Motor neuron (in vitro differentiated cells): ENCODE data around the gene DCDC2. TPM values are rescaled to one million over a fixed set of nuclear protein-coding genes. Genes with fewer than 3 reads are reported as not detected.
"Not testable (repeated sequence)": the region's sequence is repeated elsewhere in the genome, so short reads cannot be mapped to it uniquely, and the experiment has no call there.

Experiments
- ATAC-seq, 8 experiments: fragments of 200-7000 bp; cut with Tn5 transposase; replicated peaks in 6 of 8; 2 replicates each; pipeline ENCODE4 v1.8.0; 2021; ENCODE audit warnings: mild to moderate bottlenecking in 8 of 8, moderate library complexity in 8 of 8
- H3K27ac ChIP-seq, 2 donors: fragments of 250-450 bp; sonication (Bioruptor Pico); 2 replicates each; pipeline ENCODE4 v1.9.0; 2021; ENCODE audit warnings: antibody characterized with exemption in 2 of 2, mild to moderate bottlenecking in 2 of 2, moderate library complexity in 1 of 2
- H3K4me1 ChIP-seq, 2 donors: fragments of 250-450 bp; sonication (Bioruptor Pico); replicated peaks in 1 of 2; 2 replicates each; pipeline ENCODE4 v1.6.1; 2021; ENCODE audit warnings: antibody characterized with exemption in 2 of 2, mild to moderate bottlenecking in 2 of 2, moderate library complexity in 1 of 2
- H3K4me3 ChIP-seq, 5 donors: fragments of 250-450 bp; sonication (Bioruptor Pico); 2 replicates each; pipeline ENCODE4 v1.9.0; 2021; ENCODE audit warnings: antibody characterized with exemption in 5 of 5, mild to moderate bottlenecking in 5 of 5, moderate library complexity in 4 of 5
- WGBS, 10 experiments: fragments of 450-650 bp; shearing (Covaris generic); methylation state at CpG; one replicate each; pipeline ENCODE4 v1.0.0; 2022; 5-methylcytosine and 5-hydroxymethylcytosine counted together
- in situ Hi-C, 9 experiments: fragments of 400-800 bp; cut with MboI; loops; one replicate each; pipeline ENCODE4 v1.15.0; 2021; ENCODE audit warnings: low sequenced_read_pairs in 9 of 9, low pct_unique_long_range_greater_than_20kb in 2 of 9; ENCODE audit not compliant: unreplicated experiment in 9 of 9
- total RNA-seq, 8 experiments: library from RNA; unstranded; fragments of 300-600 nt; gene quantifications; 2 replicates each; pipeline versions ENCODE4 v1.2.3 to v1.2.4, GENCODE V29; 2022

The DCDC2 gene
- total RNA-seq, 8 experiments from 2014 or later, result 0.21 to 13.3 (median 0.90) TPM

- Histone ChIP-seq H3K4me3 (no peak overlapping the region), H3K4me1 (no peaks in the 10 kb centered on the region), H3K27ac (no peak overlapping the region)
- no peak for ATAC-seq
- in situ Hi-C loops, result loop anchor here in 2 of 9 experiments (25.0 kb wide), 2 partner anchors 105 to 330 kb away; no protein-coding TSS in a partner anchor
- 17 to 92% (median 80%) methylated on average over 1 to 2 of the region's 2 CpGs; no CpG with 5 or more reads in 1 of the 10 experiments for WGBS, 10 experiments
Observed at GRCh38 chr6:24391756-24392405, 34.0 kb upstream of the DCDC2 start.

- no peak overlapping the region for H3K4me3 ChIP-seq
- H3K4me1 ChIP-seq, result no peaks in the 10 kb centered on the region
- H3K27ac ChIP-seq, result no peak overlapping the region
- 0 to 100% (median 58%) methylated on average over 1 to 2 of the region's 2 CpGs for WGBS, 10 experiments
- no peak for ATAC-seq
- in situ Hi-C loops, result loop anchor here in 2 of 9 experiments (25.0 kb wide), 2 partner anchors 104 to 329 kb away; no protein-coding TSS in a partner anchor
Observed at GRCh38 chr6:24391208-24391607, 33.3 kb upstream of the DCDC2 start.

- H3K4me3 ChIP-seq, result no peak overlapping the region
- no peak overlapping the region for H3K27ac ChIP-seq
- peak in 1 of 8 experiments; percentile 14 for ATAC-seq
- in situ Hi-C loops, result loop anchor here in 3 of 9 experiments (10.0 to 25.0 kb wide), 3 partner anchors 101 to 326 kb away; no protein-coding TSS in a partner anchor
- H3K4me1 ChIP-seq, result no peaks in the 10 kb centered on the region
- WGBS, 10 experiments, result 40 to 100% (median 100%) methylated on average over 1 of the region's 1 CpG; no CpG with 5 or more reads in 4 of the 10 experiments
Observed at GRCh38 chr6:24387818-24388217, 30.0 kb upstream of the DCDC2 start.

GRCh38 chr6:24385536-24386269 is 27.8 kb upstream of the DCDC2 start:
- Histone ChIP-seq H3K27ac (no peak overlapping the region), H3K4me1 (no peaks in the 10 kb centered on the region), H3K4me3 (no peak overlapping the region)
- WGBS, 10 experiments, result 48 to 93% (median 80%) methylated on average over 2 to 7 of the region's 8 CpGs
- ATAC-seq, result no peak
- in situ Hi-C loops, result loop anchor here in 3 of 9 experiments (10.0 to 25.0 kb wide), 3 partner anchors 98 to 323 kb away; no protein-coding TSS in a partner anchor

- not testable (repeated sequence) for ATAC-seq, H3K4me3 ChIP-seq, H3K4me1 ChIP-seq, H3K27ac ChIP-seq
- in situ Hi-C loops, result loop anchor here in 3 of 9 experiments (10.0 to 25.0 kb wide), 3 partner anchors 97 to 322 kb away; no protein-coding TSS in a partner anchor
- 0 to 100% (median 98%) methylated on average over 1 to 4 of the region's 5 CpGs; no CpG with 5 or more reads in 2 of the 10 experiments for WGBS, 10 experiments
Observed at GRCh38 chr6:24384369-24385130, 26.7 kb upstream of the DCDC2 start.

- not testable (repeated sequence) for H3K4me1 ChIP-seq, H3K4me3 ChIP-seq, H3K27ac ChIP-seq, ATAC-seq
- in situ Hi-C loops, result loop anchor here in 3 of 9 experiments (10.0 to 25.0 kb wide), 3 partner anchors 96 to 321 kb away; no protein-coding TSS in a partner anchor
- 41 to 100% (median 83%) methylated on average over 1 to 8 of the region's 9 CpGs for WGBS, 10 experiments
Observed at GRCh38 chr6:24382891-24383494, 25.1 kb upstream of the DCDC2 start.

GRCh38 chr6:24382220-24382540 is 24.3 kb upstream of the DCDC2 start:
- in situ Hi-C loops, result loop anchor here in 3 of 9 experiments (10.0 to 25.0 kb wide), 3 partner anchors 95 to 320 kb away; no protein-coding TSS in a partner anchor

GRCh38 chr6:24381476-24382219 is 23.8 kb upstream of the DCDC2 start:
- Histone ChIP-seq H3K4me1 (no peaks in the 10 kb centered on the region), H3K4me3 (no peak overlapping the region), H3K27ac (no peak overlapping the region)
- ATAC-seq, result no peak
- in situ Hi-C loops, result loop anchor here in 3 of 9 experiments (10.0 to 25.0 kb wide), 3 partner anchors 94 to 319 kb away; no protein-coding TSS in a partner anchor
- 50 to 100% (median 67%) methylated on average over 2 to 4 of the region's 4 CpGs; no CpG with 5 or more reads in 4 of the 10 experiments for whole genome bisulfite sequencing, 10 experiments

More at GRCh38 chr6:24382220-24382540, 24.3 kb upstream of the DCDC2 start:
- 56 to 100% (median 94%) methylated on average over 1 of the region's 1 CpG; no CpG with 5 or more reads in 2 of the 10 experiments for WGBS, 10 experiments
- no peak for ATAC-seq
- Histone ChIP-seq H3K4me1 (no peaks in the 10 kb centered on the region), H3K27ac (no peak overlapping the region), H3K4me3 (no peak overlapping the region)

- H3K4me1 ChIP-seq, result no peaks in the 10 kb centered on the region
- 89 to 100% (median 100%) methylated on average over 1 of the region's 1 CpG; no CpG with 5 or more reads in 6 of the 10 experiments for WGBS, 10 experiments
- no peak overlapping the region for H3K27ac ChIP-seq
- in situ Hi-C loops, result loop anchor here in 2 of 9 experiments (25.0 kb wide), 2 partner anchors 91 to 316 kb away; no protein-coding TSS in a partner anchor
- H3K4me3 ChIP-seq, result no peak overlapping the region
- ATAC-seq, result no peak
Observed at GRCh38 chr6:24378473-24379097, 20.7 kb upstream of the DCDC2 start.

GRCh38 chr6:24376871-24377270 is 19.0 kb upstream of the DCDC2 start:
- H3K27ac ChIP-seq, result no peak overlapping the region
- H3K4me3 ChIP-seq, result no peak overlapping the region
- WGBS, 10 experiments, result 0 to 50% (median 16%) methylated on average over 1 to 4 of the region's 4 CpGs; no CpG with 5 or more reads in 1 of the 10 experiments
- H3K4me1 ChIP-seq, result no peaks in the 10 kb centered on the region
- ATAC-seq, result peak in 1 of 8 experiments; percentile 57
- in situ Hi-C loops, result loop anchor here in 2 of 9 experiments (25.0 kb wide), 2 partner anchors 90 to 315 kb away; no protein-coding TSS in a partner anchor

GRCh38 chr6:24374612-24375011 is 16.8 kb upstream of the DCDC2 start:
- Histone ChIP-seq H3K27ac (no peak overlapping the region), H3K4me1 (no peaks in the 10 kb centered on the region), H3K4me3 (no peak overlapping the region)
- WGBS, 10 experiments, result 16 to 100% (median 80%) methylated on average over 1 to 6 of the region's 6 CpGs; no CpG with 5 or more reads in 2 of the 10 experiments
- no peak for ATAC-seq
- in situ Hi-C loops, result loop anchor here in 2 of 9 experiments (25.0 kb wide), 2 partner anchors 87 to 312 kb away; no protein-coding TSS in a partner anchor
